ENCODE results near the gene L1CAM.

L1CAM gene, protein sequence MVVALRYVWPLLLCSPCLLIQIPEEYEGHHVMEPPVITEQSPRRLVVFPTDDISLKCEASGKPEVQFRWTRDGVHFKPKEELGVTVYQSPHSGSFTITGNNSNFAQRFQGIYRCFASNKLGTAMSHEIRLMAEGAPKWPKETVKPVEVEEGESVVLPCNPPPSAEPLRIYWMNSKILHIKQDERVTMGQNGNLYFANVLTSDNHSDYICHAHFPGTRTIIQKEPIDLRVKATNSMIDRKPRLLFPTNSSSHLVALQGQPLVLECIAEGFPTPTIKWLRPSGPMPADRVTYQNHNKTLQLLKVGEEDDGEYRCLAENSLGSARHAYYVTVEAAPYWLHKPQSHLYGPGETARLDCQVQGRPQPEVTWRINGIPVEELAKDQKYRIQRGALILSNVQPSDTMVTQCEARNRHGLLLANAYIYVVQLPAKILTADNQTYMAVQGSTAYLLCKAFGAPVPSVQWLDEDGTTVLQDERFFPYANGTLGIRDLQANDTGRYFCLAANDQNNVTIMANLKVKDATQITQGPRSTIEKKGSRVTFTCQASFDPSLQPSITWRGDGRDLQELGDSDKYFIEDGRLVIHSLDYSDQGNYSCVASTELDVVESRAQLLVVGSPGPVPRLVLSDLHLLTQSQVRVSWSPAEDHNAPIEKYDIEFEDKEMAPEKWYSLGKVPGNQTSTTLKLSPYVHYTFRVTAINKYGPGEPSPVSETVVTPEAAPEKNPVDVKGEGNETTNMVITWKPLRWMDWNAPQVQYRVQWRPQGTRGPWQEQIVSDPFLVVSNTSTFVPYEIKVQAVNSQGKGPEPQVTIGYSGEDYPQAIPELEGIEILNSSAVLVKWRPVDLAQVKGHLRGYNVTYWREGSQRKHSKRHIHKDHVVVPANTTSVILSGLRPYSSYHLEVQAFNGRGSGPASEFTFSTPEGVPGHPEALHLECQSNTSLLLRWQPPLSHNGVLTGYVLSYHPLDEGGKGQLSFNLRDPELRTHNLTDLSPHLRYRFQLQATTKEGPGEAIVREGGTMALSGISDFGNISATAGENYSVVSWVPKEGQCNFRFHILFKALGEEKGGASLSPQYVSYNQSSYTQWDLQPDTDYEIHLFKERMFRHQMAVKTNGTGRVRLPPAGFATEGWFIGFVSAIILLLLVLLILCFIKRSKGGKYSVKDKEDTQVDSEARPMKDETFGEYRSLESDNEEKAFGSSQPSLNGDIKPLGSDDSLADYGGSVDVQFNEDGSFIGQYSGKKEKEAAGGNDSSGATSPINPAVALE

DNA sequence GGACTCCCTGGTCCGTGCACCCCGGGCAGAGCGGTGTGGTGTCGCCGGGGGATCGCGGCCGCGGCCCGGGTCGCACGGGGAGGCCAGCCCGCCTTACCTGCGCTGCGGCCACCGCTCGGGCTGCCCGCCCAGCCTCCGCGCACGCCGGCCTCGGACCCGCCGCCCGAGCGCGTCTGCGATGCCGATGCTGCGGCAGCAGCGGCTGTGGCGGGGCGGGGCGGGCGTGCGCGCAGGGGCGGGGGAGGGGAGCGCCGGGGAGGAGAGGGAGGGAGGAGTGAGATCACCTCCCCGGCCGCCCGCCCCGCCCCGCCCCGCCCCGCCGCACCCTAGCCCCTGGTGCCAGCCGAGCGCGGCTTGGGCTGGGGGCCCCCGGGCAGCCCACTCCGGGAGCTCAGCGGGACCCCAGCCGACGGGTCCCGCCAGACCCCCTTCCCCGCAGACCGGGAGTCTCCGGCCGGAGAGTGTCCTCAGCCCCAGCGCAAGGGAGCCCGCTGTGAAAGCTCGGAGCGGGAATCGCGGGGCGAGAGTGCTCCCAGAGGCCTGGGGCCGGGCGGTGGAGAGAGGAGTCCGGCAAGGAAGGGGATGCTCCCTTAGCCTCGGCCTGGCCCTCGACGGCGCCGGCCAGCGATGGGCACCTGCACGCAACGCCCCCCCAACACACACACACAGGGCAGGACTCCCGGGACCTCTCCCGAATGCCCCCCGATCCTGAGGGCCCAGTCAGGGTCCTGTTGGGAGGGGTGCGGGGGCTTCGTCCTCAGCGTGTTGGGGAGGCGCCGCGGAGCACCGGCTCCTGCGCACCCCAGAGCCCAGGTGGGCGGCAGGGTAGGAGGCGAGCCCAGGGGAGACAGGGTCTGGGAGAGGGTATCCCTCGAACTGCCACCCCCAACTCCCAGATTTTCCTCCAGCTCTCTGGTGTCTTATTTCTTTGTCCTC is at the start of gene L1CAM:
TSS of gene L1CAM (minus strand) at position 206 of the 936 bp plus-strand sequence. CDS start 10,337 bp downstream, outside the sequence.
- DNase-seq = peak in 2 of 3 donors; percentile 36 to 66

DNA sequence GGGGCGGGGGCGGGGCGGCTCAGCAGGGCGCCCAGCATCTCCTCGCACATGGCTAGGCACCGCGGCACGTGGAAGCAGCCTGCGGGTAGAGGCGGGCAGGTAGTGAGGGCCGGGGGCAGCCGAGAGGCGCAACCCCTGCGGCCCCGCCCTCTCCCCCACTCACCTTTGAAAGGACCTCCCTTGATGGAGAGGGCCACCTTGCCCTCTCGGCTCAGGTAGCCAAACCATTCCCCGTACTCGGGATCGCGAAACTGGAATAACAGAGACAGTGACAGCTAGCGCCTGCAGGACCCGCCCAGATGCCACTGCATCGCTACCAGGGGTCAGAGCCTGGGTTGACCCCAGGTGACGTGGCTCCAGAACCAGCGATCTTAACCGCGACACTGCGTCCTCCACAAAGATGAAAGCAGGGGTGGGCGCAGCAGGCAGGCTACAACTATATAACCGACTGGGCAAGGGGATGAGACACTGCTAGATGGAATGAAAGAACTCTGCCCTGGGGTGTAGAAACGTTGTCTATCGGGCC is 49.4 kb upstream of the L1CAM start:
- DNase-seq = no peak

DNA sequence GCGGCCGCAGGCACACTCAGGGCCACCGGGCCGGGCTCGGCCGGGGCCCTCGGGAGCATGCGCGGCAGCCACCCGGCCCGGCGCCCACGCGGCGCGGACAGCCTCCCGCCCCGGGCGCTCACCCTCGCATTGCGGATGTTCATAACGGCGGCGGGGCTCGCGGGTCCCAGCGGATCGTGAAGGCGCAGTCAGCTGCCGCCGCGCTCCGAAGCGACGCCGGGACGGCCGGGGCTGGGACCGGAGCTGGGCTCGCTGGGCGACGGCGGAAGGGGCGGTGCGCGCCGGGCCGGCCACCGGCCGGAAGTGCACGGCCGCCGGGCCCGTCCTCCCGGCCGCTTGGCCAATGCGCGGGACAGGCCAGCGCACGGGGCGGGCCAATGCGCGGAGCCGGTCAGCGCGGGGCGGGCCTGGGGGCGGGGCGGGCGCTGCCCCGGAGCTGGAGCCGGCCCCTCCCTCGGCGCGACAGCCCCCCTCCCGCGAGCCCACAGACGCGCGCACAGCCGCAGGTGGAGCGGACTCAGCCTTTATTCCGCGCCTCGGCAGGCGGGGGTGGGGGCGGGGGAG is 48.9 kb upstream of the L1CAM start, which contains the start of gene NAA10:
TSS of gene NAA10 (minus strand) at position 276 of the 564 bp plus-strand sequence. CDS start at position 143, 133 bp downstream.
- peak; percentile 78 to 92 (median 86) for DNase-seq

DNA sequence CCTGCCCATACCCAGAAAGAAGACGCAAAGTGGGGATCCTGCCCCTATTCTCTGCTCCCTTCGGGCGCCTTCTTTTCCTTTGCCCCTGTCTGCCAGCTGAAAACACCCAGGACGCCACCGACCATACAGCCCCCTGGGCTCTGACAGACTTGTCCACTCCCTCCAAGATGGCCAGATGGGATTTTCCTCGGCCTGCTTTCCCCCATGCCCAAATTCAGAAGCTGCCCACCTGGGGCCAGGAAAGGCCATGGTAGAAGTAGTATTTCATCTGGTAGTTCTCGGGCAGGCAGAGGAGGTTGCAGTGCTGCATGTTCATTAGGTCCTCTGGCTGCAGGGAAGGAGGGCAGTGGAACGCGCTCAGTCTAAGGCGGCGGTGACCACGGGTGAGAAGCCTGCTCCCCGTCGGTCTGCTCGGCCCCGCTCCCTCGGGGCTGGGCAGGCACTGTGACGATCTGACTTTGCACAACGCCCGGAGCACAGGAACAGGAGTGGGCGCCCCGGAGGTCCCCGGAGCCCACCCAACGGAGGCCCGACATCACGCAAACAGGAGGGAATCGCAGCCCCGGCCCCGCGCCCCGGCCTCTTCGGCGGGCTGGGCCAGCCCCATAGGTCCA is 48.3 kb upstream of the L1CAM start:
- DNase-seq = no peak

DNA sequence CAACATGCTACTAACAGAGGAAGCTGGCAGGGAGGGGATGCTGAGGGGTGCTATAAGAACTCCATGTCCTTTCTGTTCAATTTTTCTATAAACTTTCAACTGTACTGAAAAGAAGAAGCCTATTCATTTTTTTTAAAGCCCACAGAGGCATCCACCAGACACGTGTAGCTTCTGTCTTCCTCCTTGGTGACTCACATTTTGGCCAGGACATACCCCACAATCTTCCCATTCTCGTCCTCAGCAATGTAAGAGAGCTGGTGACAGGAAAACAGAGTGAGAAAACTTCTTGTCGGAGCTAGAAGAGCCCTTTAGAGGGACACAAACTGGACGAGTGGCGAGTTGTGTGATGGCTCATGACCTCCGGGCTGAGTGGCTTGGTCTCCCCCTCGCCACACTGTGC is 47.8 kb upstream of the L1CAM start:
- DNase-seq = peak; percentile 53 to 59 (median 59)

DNA sequence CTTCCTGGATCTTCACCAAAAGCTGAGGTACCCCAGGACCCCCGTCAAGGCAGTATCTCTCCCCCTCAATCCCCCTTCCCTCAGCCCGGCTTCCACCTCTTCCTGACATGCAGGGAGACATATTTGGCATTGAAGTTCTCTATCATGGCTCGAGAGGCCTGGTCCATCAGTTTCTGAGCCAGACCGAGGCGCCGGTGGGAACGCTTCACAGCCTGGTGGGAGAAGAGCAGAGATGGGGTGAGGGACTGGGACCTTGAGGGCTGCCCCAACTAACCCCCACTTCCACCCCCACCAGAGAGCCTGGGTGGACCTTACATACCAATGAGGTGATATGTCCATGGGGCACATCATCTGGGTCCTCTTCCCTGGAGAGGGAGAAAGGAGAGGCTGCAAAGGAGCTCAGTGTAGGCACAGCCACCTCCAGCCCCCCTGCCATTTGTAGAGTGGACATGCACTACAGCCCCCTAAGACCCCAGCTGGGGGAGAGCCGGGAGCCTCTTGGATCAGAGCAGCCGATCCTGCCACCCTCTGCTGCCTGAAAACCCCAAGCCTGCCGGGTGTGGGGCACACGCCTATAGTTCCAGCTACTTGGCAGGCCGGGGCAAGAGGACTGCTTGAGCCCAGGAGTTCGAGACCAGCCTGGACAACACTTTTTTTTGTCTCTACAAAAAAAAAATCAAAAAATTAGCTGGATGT is 46.4 kb upstream of the L1CAM start:
- DNase-seq = no peak

DNA sequence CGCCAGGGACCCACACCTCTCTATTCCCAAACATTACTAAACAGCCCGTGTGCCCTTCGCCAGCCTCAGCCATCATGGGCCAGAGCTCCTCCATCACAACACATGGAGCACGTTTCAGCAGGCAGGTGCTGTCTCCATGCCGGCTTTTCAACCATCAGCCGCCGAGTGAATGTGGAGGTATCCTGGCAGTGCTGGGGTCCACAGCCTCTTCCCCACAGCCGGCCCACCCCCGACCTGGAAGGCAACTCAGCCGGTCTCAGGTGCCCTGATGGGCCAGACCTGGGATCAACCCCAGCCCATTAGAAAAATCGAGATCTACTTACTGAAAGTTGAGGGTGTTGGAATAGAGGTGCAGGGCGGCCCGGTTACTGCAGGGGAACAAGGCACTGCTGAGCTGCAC is 45.8 kb upstream of the L1CAM start:
- no peak for DNase-seq

DNA sequence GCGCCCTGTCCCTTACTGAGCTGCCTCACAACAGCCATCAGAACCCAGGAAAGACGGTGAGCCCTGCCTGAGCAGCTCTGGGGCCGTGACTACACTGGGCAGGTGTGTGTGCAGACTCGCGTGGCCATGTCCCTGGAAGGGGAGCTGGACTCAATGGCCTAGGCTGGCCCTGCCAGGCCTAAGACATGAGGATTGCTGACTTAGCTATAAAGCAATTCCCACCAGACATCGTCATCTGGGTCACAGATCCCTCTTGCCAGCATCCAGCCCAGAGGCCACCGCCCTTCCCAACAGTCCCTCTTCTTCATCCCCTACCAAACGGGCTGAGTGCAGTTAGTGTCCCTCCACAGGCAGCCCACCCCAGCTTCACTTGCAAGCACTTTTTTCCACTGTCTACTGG is 45.2 kb upstream of the L1CAM start:
- no peak for DNase-seq

DNA sequence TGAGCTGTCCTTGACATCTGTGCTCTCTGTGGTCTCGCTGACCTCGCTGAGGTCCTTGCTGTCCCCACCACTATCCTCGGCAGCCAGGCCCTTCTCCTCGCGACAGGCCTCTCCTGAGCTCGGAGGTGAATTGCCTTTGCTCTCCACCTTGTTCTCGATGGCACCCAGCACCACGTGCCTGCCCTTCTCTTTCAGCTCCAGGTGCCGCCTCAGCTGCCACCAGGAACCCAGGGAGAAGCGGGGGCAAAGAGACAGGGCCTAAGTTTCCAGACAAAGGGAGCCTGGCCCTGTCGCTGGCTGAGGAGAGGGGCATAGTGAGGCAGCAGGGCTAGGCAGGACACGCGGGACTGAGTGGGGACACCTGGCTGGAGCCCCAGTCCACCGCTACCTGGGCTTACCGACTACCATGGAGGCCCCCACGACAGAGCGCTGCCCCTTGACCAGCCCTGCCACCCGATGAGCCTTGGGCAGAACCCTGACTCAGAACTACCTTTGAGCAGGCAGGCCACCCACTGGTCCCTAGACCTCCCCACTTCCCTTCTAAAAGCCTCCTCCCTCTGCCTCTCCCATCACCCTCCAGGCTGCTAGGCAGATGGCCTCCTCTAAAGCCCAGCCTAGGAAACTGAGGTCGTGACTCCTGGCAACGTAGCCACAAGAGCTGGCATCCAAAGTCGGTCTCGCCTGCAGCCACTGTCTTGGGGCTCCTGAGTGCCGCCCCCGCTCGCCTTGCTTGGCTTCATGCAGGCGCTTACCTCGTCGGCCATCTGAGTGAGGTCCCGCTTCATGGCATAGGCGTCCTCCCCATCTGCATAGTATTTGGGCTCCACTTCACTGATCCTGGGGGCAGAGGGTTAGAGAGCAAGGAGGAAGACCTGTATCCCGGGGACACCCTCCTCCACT is 44.3 kb upstream of the L1CAM start:
- no peak for DNase-seq

DNA sequence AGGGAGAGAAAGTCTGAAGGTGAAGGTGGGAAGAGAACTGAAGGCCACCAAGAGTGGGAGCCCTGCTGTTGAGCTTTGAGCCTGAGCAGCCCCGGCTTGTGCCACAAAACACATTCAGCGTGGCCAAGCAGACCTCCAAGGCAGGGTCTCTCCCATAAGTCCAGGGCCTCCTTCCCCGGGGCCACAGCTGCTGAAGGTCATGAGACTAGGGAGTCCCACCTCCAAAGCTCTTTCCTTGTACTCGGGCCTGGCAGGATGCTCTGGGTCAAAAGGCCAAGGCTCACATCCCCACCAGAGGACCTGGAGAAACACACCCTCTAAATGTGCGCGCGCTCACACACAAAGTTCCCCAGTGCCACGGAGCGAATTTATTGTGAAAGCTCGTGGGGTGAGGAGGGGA is 43.6 kb upstream of the L1CAM start:
- DNase-seq = no peak

DNA sequence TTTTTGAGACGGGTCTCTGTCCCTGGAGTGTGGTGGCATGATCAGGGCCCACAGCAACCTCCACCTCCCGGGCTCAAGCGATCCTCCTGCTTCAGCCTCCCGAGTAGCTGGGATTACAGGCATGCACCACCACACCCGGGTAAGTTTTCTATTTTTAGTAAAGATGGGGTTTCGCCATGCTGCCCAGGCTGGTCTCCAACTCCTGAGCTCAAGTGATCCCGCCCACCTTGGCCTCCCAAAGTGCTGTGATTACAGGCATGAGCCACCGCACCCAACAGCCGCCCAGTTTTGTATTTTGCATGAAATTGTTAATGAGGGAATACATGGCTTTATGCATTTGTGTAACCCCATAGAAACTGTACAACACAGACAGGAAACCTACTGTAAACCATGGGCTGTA is 42.9 kb upstream of the L1CAM start:
- no peak for DNase-seq

DNA sequence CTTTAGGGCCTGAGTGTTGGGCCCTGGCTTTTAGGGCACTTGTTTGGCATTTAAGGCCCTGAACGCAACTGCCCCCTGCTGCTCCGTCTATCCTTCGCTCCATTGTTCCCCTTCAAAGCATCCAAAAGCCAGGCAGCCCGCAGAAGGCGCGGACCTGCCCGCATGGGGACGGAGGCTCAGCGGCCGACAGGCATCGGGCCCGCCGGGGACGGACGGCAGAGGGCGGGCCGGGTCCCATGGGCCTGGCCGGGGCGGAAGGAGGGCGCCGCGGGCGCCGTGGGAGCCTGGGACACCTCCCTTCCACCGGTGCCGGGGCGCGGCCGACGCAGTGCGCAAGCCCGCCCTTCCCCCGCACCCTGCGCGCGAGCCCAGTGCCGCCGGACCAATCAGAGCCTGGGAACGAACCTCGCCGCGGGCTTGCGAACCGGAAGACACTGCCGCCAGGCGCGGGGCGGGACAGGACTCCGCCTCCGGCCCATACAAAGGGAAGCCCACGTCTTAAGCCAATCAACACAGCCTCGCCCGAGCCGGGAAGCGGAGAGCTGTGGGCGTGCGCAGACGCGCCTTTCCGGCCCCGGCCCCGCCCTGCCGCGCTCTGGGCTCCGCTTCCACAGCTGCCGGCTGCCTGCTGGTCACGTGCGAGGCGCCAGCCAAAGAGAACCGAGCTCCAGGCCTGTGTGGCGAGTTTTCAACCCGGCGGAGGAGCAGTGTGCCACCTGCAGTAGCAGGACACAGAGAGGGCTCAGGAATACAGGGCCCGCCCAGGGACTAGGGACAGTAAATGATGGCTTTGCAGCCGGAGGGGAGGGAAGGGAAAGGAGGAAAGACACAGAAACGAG is 42.2 kb upstream of the L1CAM start:
- peak; percentile 96 to 97 (median 97) for DNase-seq

DNA sequence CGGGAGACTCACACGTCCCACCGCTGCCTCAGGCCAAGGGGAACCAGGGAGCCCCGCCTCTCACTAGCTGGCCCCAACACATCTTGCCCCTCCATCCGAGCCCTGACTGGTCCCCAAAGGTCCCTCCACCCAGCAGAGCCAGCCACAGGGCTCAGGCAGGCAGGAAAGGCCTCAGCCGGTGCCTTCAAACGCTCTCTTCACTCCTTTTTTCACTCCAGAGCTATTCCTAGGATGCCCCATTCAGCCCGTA is 41.6 kb upstream of the L1CAM start:
- DNase-seq = no peak

DNA sequence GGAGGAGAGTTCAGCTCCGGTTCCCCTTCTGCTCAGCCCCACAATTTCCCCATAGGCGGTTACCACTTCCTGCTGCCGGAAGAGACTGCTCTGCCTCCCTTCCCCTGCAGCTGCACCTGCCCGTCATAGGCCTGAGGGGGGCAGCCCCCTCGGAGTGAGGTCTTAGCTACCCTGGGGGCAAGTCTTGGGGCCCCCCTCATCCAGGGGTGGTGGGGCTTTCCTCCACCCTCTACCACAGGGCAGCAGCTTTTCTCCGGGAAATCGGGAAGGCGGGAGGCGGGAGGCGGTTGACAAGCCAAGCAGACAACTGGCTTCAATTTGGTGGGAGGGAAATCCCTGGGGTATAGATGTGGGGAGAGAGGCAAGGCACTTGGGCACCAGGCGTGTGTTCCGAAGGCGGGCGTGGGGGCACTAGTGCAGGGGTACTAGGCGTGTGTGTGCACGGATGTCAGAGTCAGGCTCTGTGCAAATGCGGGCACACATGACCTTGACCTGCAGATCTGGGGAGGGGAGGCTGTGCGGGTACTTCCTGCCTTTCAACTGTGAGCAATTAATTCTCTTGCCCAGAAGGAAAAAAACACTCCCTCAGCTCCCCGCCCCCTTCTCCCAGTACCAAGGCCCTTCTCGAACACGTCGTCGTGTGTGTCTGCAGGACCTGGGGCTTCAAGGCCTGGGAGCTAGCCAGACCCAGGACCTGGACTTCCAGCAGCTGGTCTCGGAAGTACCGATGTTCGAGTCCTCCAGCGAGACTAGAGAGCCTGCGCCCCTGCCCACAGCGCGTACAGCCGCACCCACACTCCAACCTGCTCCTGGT is 41.1 kb upstream of the L1CAM start:
- peak; percentile 72 to 83 (median 81) for DNase-seq

DNA sequence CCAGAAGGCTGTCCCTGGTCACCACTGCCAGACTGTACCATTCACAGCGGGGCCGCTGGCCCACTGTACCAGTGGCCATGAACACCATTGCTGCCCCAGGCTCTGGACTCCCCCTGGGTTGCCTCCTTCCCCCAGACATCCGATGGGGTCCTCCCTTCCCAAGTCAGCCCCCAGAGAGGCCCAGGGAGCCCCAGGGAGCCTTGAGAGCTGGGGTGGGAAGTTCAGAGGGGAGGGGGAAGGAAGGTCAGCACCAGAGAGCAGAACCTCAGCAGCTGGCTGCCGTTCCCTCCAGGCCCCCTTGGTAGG is 40.5 kb upstream of the L1CAM start:
- no peak for DNase-seq

DNA sequence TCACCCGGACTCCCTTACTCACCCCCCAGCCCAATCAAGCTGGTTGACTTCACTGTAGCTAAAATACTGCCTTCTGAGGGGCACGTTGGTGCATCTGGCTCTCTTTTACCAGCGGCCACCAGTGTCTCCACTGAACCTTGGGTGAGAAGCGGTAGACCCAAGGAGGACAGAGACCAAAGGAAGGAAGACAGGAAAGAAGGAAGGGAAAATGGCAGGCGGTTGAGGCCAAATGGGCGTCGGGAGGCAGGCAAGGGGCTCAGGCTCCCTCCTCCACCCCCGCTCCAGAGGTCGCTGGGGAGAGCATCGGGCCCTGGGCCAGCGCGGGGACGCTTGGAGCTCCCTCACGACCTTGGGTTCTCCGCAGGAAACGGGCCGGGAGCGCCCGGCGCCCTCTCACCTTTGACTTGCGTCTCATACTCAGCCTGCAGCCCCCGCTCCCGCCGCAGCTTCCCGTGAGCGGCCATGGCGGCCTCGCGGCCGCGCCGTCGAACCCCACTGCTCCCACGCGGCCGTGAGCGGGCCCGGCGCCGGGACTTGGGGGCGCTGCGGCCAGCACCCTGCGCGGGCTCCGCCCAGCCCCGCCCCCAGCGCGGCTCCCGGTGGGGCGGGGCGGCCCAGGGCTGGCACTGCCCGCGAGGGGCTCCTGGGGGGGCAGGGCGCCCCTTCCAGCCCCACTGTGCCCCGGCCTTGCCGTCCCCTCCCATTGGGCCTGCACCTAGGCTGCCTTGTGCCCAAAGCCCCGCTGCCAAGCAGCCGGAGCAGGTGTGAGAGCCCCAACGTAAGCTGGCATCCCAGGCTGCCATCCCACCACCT is 40.0 kb upstream of the L1CAM start, which contains the start of gene ARHGAP4:
TSS of gene ARHGAP4 (minus strand) at position 526 of the 813 bp plus-strand sequence. CDS start at position 464, 62 bp downstream.
- DNase-seq = peak; percentile 40 to 70 (median 51)

DNA sequence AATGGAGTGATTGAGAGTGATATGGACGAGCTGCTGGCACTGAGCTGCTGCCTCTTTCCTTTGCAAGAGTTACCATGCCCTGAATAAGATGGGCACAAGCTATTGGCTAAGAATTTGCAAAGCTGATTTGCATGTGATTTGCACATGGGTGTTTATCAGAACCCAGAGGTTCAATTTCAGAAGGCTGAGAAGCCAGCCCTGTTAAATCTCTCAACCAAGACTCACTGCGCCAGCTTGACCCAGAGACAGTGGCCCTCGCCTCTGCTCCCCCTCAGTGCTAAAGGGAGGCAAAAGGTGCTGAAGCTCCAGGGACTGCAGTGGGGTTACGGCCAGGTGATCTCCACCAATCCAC is 39.4 kb upstream of the L1CAM start:
- DNase-seq = peak in 1 of 3 donors; percentile 36
